ENCODE measurements around the gene RIIAD1. TPM values are rescaled to one million over a fixed set of nuclear protein-coding genes. Genes with fewer than 3 reads are reported as not detected.

Gene RIIAD1
- total and polyA plus RNA-seq, 2 experiments from 2014 or later, result not detected

DNA sequence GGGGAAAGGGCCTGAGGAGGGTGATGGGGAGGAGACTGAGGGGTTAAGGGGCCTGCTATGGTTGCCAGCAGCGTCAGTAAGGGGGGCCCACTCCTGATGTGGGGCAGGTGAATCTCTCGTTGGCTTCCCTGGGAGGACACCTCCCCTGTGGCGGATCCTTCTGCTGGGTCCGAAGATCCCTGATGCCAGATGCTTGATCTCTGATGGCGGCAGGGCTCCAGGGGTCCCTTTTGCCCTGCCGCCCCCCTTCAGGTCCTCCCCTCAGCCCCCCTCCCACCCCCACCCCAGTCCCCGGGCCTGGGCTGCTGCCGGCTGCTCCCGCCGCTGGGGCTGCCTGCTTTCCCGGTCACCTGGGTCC lies 4.9 kb upstream of the RIIAD1 start:
- Histone ChIP-seq H3K9me2 (replicated peaks; ENCODE audit: insufficient read depth) (no peaks in the 10 kb centered on the region), H2AFZ (no peak overlapping the region), H3K27me3 (peaks cover 41% of the 10 kb centered on the region), H3K4me2 (peak overlapping the region; percentile 73), H3K36me3 (replicated peaks; ENCODE audit: insufficient read depth, low read depth) (no peaks in the 10 kb centered on the region), H3K79me2 (no peaks in the 10 kb centered on the region), H4K20me1 (ENCODE audit: insufficient read depth, poor library complexity, severe bottlenecking) (no peaks in the 10 kb centered on the region), H3K27ac (no peak overlapping the region), H3K4me1 (ENCODE audit: insufficient read depth) (peaks cover 24% of the 10 kb centered on the region), H3K4me3 (no peak overlapping the region), H3K9me3 (ENCODE audit: low read depth) (no peaks in the 10 kb centered on the region)
- TF ChIP-seq EZH2phosphoT487 (IDR thresholded peaks at IDR 0.05; ENCODE audit: low read depth, severe bottlenecking, unreplicated experiment) (no peak), EZH2 (IDR thresholded peaks at IDR 0.05; ENCODE audit: borderline replicate concordance) (no peak)
- TF ChIP-seq, protein P1, sequence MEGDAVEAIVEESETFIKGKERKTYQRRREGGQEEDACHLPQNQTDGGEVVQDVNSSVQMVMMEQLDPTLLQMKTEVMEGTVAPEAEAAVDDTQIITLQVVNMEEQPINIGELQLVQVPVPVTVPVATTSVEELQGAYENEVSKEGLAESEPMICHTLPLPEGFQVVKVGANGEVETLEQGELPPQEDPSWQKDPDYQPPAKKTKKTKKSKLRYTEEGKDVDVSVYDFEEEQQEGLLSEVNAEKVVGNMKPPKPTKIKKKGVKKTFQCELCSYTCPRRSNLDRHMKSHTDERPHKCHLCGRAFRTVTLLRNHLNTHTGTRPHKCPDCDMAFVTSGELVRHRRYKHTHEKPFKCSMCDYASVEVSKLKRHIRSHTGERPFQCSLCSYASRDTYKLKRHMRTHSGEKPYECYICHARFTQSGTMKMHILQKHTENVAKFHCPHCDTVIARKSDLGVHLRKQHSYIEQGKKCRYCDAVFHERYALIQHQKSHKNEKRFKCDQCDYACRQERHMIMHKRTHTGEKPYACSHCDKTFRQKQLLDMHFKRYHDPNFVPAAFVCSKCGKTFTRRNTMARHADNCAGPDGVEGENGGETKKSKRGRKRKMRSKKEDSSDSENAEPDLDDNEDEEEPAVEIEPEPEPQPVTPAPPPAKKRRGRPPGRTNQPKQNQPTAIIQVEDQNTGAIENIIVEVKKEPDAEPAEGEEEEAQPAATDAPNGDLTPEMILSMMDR (IDR thresholded peaks at IDR 0.05; ENCODE audit: poor library complexity), result no peak
- 8% methylated on average over 2 of the region's 11 CpGs for WGBS (ENCODE audit: low lambda C conversion rate, missing lambda C conversion rate)
- no peak for DNase-seq (ENCODE audit: low spot score)

DNA sequence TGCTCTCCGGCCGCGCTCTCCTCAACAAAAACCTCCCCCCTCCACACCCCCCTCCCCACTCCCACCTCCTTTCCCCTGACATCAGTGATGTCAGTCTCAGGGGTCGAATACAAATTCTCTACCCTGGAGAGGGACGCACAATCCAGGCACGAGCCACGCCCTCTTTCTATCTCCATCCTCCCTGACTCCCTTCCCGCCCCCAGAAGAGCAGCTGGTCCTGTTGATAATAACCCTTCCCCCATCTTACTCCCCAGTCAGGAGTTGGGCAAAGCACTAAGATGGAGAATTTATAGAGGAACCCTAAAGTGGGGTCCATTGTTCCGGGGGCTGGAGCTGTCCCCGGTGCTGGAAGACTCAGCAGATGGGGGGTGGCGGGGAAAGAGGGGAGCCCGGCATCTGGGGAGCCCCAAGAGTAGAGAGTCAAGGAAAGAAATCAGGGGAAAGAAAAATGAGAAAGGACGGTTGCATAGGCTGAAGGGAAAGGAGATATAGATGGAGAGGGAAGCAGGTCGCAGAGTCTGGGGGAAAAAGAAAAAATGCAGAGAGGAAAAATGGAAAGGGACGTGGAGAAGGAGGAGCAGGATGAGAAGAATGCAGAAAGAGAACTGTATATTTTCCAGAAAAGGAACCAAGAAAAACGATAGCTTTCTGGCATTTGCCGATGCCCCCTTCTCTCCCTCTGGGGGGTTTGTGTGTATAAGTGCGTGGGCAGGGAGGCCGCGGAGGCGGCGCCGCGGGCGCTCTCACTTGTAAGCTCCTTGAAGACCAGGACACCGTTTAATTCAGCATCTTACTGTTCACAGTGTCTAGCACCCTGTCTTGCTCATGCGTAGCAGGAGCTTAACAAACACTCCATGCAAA lies 4.3 kb upstream of the RIIAD1 start, which contains the start of gene CELF3:
Gene CELF3 (minus strand): TSS at position 33 of the 861 bp plus-strand sequence. CDS start 783 bp downstream, outside the sequence.
- no peaks in the 10 kb centered on the region for H3K9me3 ChIP-seq (ENCODE audit: low read depth)
- peaks cover 31% of the 10 kb centered on the region for H3K4me1 ChIP-seq (ENCODE audit: insufficient read depth)
- H3K27me3 ChIP-seq, result peaks cover 46% of the 10 kb centered on the region
- H4K20me1 ChIP-seq (ENCODE audit: insufficient read depth, poor library complexity, severe bottlenecking), result no peaks in the 10 kb centered on the region
- TF ChIP-seq EZH2phosphoT487 (IDR thresholded peaks at IDR 0.05; ENCODE audit: low read depth, severe bottlenecking, unreplicated experiment) (no peak), EZH2 (IDR thresholded peaks at IDR 0.05; ENCODE audit: borderline replicate concordance) (no peak)
- TF ChIP-seq, protein P1 (IDR thresholded peaks at IDR 0.05; ENCODE audit: poor library complexity), result no peak
- H3K79me2 ChIP-seq, result no peaks in the 10 kb centered on the region
- peak; percentile 49 for DNase-seq (ENCODE audit: low spot score)
- H3K4me2 ChIP-seq, result peak within 1 kb of the TSS; percentile 73
- WGBS (ENCODE audit: low lambda C conversion rate, missing lambda C conversion rate), result 4% methylated on average over 23 of the region's 27 CpGs
- H3K4me3 ChIP-seq, result no peak within 1 kb of the TSS
- no peak within 1 kb of the TSS for H2AFZ ChIP-seq
- no peaks in the 10 kb centered on the region for H3K36me3 ChIP-seq (replicated peaks; ENCODE audit: insufficient read depth, low read depth)
- H3K9me2 ChIP-seq (replicated peaks; ENCODE audit: insufficient read depth), result no peaks in the 10 kb centered on the region
- H3K27ac ChIP-seq, result no peak within 1 kb of the TSS

DNA sequence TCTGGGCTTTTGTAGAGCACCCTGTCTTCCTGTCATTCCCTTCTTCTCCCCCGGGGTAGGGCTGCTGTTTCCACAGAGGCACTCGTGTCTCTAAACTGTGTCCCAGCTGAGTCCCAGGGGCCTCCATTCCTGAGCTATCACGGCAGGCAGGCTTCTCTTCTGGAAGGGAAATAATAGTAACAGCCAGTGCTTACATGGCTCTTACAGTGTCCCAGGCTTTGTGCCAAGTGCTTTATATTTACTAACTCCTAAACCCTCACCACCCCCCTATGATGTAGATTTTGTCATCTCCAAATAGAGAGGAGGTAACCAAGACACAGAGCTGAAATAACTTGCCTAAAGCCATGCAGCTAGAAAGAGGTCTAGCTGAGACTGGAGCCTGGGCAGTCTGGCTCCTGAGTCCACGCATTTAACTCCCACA lies 3.3 kb upstream of the RIIAD1 start:
- H4K20me1 ChIP-seq (ENCODE audit: insufficient read depth, poor library complexity, severe bottlenecking), result no peaks in the 10 kb centered on the region
- WGBS (ENCODE audit: low lambda C conversion rate, missing lambda C conversion rate), result 39% methylated on average over 4 of the region's 4 CpGs

DNA sequence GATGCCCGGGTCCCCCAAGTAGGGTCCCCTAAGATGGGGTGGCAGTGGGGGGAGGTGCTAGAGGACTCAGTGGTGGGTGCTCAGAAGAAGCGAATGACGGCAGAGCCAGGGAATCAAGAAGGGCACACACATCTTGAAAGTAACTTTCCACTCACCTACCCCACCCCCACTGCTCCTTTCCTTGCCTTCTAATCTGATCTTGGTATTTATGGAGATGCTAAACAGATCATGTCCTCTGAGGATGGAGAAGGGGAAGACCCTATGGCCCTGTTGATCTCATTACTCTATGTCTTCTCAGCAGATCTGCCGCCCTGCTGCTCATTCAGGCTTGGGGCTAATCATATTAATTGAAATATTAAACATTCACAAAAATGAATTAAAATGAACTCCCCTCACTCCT lies 2.7 kb upstream of the RIIAD1 start:
- Histone ChIP-seq H3K27me3 (peaks cover 60% of the 10 kb centered on the region), H3K27ac (no peak overlapping the region), H3K4me1 (ENCODE audit: insufficient read depth) (peaks cover 24% of the 10 kb centered on the region), H3K4me3 (no peak overlapping the region), H3K9me2 (replicated peaks; ENCODE audit: insufficient read depth) (no peaks in the 10 kb centered on the region), H2AFZ (no peak overlapping the region), H3K79me2 (no peaks in the 10 kb centered on the region), H3K36me3 (replicated peaks; ENCODE audit: insufficient read depth, low read depth) (no peaks in the 10 kb centered on the region), H3K4me2 (no peak overlapping the region), H4K20me1 (ENCODE audit: insufficient read depth, poor library complexity, severe bottlenecking) (no peaks in the 10 kb centered on the region), H3K9me3 (ENCODE audit: low read depth) (no peaks in the 10 kb centered on the region)
- DNase-seq (ENCODE audit: low spot score), result no peak
- WGBS (ENCODE audit: low lambda C conversion rate, missing lambda C conversion rate), result 74% methylated on average over 4 of the region's 4 CpGs
- TF ChIP-seq, protein P1 (IDR thresholded peaks at IDR 0.05; ENCODE audit: poor library complexity), result no peak
- TF ChIP-seq EZH2 (IDR thresholded peaks at IDR 0.05; ENCODE audit: borderline replicate concordance) (no peak), EZH2phosphoT487 (IDR thresholded peaks at IDR 0.05; ENCODE audit: low read depth, severe bottlenecking, unreplicated experiment) (no peak)

More for the DNA sequence above, 3.3 kb upstream of the RIIAD1 start:
- Histone ChIP-seq H2AFZ (no peak overlapping the region), H3K9me3 (ENCODE audit: low read depth) (no peaks in the 10 kb centered on the region), H3K4me1 (ENCODE audit: insufficient read depth) (peaks cover 24% of the 10 kb centered on the region), H3K4me2 (no peak overlapping the region), H3K27ac (no peak overlapping the region), H3K79me2 (no peaks in the 10 kb centered on the region), H3K36me3 (replicated peaks; ENCODE audit: insufficient read depth, low read depth) (no peaks in the 10 kb centered on the region), H3K27me3 (peaks cover 56% of the 10 kb centered on the region), H3K4me3 (no peak overlapping the region), H3K9me2 (replicated peaks; ENCODE audit: insufficient read depth) (no peaks in the 10 kb centered on the region)
- DNase-seq (ENCODE audit: low spot score), result no peak
- TF ChIP-seq EZH2phosphoT487 (IDR thresholded peaks at IDR 0.05; ENCODE audit: low read depth, severe bottlenecking, unreplicated experiment), result no peak
